SKM-1 (cell line): Measurements from ENCODE around the gene ZNF555.
"Not testable (repeated sequence)": the region's sequence is repeated elsewhere in the genome, so short reads cannot be mapped to it uniquely, and the experiment has no call there.

ENCODE experiments used
- DNase-seq: peaks from one replicate; lab custom pipeline; 2025; ENCODE audit not compliant: unreplicated experiment; lab: John Stamatoyannopoulos, UW

The ZNF555 gene

DNA sequence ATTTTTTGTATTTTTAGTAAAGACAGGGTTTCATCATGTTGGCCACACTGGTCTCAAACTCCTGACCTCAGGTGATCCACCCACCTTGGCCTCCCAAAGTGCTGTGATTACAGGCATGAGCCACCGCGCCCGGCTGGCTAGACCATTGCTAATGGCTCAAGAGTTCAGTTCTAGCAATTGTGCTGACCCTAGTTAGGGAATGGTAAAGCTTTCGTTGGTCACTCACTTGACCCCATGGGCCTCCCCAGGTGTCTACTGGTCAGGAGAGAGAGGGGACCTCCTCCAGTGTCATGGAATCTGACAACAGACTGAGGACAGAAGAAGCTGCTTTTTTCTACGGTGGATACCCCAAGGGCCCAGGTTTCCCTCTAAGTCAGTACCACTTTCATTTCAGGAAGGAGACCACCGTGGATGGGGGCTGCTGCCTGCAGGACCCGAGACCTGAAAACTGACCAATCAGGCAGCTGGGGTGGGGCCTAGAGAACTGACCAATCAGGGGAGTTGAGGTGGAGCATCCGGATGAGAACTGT is 25.3 kb downstream of the ZNF555 start:
- DNase-seq = no peak

DNA sequence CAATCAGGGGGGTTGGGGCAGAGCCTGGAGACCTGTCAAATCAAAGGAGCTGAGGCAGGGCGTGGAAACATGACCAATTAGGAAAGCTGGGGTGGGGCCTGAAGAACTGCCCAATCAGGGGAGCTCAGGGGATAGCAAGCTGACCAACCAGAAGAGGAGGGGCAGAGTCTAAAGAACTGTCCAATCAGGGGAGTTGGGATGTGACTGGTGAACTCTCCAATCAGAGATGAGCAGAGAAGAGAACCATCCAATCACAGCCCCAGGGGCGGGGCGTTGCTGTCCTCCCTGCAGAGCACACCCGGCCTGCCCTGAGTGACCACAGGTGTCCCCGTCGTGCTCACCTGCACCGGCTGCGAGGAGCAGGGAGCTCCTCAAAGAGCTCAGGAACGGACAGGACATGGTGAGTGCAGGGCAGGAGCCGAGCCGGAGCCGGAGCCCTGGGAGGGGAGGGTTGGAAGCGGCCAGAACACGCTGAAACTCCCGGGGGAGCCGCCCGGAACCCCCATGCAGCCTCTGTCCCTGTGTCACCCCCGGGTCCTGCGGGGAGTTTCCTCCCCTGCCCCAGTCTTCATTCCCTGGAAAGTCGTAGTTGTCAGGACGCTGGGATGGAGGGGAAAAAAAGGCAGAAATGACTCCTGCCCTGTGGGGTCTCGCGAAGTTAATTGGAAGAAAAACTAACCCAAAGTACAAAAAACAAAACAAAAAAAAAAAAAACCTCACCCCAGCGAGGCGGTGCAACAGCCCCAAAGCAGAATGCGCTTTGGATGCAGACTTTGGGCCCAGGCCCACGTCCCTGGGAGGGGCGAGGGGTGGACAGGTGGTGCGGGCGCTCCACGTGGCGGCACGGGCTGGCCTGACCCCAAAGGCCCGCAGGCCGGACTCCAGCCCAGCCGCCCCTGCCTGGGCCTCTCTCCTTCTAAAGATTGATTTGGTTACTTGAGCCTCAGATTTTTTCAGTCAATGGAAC is 26.0 kb downstream of the ZNF555 start, which contains the start of gene ZNF556:
TSS of gene ZNF556 (plus strand) at position 311 of the 967 bp plus-strand sequence. CDS start at position 398, 87 bp downstream.
- DNase-seq = no peak

DNA sequence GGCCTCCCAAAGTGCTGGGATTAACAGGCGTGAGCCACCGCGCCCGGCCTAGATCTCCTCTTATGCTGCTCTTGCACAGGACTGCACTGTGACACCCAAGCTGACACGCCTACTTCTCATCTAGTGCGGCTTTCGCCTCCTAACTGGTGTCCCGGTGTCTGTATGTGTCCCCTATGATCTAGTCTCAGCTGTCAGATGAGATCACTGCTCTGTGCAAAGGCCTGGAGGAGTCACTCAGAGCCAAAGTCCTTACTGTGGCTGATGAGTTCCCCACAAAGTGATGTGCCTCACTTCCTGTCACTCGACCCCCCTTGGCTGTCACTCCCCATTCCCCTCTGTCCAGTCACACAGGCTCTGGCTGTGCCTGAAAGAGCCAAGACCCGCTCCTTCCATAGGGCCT is 28.3 kb downstream of the ZNF555 start:
- DNase-seq = no peak

DNA sequence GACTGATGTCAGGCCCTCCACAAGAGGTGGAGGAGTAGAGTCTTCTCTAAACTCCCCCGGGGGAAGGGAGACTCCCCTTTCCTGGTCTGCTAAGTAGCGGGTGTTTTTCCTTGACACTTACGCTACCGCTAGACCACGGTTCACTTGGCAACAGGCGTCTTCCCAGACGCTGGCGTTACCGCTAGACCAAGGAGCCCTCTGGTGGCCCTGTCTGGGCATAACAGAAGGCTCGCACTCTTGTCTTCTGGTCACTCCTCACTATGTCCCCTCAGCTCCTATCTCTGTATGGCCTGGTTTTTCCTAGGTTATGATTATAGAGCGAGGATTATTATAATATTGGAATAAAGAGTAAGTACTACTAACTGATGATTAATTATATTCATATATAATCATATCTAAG is 30.9 kb downstream of the ZNF555 start:
- not testable (repeated sequence) for DNase-seq

DNA sequence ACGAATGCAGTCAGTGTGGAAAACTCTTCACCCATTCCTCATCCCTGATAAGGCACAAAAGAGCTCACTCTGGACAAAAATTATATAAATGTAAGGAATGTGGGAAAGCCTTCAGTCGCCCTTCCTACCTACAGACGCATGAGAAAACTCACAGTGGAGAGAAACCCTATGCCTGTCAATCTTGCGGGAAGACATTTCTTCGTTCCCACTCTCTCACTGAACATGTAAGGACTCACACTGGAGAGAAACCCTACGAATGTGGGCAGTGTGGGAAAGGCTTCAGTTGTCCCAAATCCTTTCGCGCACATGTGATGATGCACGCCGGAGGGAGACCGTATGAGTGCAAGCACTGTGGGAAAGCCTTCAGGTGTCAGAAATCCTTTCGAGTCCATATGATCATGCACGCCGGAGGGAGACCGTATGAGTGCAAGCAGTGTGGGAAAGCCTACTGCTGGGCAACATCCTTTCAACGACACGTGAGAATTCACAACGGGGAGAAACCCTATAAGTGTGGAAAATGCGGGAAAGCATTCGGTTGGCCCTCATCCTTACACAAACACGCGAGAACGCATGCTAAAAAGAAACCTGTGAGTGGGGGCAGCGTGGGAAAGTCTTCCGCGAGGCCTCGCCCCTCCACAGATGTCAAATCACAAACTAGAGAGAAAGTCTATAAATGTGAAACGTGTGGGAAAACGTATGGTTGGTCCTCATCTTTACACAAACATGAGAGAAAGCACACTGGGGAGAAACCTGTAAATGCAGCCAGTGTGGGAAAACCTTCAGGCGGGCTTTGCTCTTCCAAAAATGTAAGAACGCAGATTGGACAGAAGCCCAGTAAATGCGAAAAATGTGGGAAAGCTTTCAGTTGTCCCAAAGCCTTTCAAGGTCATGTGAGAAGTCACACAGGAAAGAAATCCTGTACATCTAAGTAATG is 36.4 kb downstream of the ZNF555 start:
- DNase-seq = no peak

DNA sequence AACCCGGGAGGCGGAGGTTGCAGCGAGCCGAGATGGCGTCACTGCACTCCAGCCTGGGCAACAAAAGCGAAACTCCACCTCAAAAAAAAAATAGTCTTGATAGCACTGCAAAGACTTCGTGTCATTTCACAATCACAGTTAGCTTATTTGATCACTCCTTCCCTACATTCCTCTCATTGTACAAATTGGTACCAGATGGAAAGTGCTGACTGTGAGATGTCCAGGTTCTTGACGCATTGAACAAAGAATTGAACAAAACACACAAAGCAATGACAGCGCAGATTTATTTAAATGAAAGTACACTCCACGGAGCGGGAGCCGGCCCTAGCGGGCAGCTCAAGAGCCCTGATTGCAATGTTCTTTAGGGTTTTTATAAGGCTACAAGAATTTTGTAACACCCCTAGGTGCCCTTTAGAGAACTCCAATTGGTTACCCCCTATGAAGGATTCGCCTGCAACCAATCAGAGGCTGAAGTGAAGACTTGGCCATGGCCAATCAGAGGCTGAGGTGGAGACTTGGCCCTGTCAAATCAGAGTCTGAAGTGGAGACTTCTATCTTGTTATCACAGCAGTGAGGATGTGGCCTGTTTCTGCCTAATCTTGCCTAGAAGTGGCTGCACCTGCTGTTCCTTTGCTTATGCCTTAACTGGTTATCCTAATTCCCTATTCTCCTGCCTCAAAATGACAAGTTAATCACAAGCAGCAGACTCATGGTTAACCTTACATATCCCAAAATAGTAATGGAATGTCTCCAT is 42.6 kb downstream of the ZNF555 start:
- no peak for DNase-seq

DNA sequence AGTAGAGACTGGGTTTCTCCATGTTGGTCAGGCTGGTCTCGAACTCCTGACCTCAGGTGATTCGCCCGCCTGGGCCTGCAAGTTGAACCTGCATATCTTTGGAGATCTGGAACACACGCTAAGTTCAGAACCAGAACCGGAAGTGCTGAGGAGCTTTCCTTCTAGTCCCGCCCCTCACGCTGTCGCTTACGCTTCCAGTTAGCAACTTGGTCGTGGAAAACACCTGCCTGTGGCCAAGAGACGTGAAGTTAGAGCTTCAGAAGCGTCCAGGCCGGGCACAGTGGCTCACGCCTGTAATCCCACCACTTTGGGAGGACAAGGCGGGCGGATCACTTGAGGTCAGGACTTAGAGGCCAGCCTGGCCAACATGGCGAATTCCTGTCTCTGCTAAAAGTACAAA is 44.5 kb downstream of the ZNF555 start:
- DNase-seq = no peak

DNA sequence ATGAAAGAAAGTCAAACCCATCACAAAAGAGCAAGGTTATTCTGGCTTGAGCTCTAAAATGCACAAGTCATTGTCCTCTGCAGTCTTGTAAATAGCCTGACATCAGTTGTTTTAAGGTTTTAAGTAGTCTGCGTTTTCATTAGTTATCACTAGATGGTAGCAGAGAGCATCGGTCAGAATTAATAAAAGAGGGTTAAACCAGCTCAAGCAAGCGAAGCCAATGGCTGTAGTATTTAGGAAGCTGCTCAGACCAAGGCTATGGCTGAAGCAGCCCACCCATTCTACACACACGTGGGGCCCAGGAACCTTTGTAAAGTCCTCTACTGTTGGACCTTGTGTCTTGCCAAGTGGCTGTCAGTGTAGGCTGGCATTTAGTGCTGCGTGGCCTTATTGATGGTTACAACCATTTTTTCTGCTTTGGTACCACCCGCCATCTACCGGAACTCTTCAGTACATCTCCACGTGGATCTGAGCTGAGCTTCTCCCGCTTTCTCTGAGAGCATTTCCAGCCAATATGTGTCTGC is 46.2 kb downstream of the ZNF555 start:
- peak; percentile 67 for DNase-seq

DNA sequence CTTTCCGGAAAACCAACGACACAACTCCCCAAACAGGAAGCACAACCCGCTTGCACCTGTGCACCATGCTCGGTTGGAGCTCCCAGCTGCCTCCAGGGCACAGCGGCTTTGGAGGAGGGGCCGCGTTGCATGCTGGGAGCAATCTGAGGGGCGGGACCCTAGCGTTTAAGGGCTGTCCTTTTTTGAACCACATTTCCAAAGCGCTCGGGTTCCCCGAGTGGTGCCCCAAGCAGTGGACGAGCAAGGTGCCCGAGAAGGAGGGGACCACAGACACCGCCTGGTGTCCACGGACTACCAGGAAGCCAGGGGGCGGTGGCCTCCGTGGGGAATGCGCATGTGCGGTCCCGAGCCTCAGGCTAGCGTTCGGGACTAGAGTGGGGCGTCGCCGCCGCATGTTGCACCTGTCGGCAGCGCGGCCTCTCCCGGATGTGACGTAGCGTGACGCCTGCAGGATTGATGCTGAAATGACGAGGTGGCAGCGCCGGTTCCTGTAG is 47.5 kb downstream of the ZNF555 start:
- DNase-seq = peak; percentile 34

DNA sequence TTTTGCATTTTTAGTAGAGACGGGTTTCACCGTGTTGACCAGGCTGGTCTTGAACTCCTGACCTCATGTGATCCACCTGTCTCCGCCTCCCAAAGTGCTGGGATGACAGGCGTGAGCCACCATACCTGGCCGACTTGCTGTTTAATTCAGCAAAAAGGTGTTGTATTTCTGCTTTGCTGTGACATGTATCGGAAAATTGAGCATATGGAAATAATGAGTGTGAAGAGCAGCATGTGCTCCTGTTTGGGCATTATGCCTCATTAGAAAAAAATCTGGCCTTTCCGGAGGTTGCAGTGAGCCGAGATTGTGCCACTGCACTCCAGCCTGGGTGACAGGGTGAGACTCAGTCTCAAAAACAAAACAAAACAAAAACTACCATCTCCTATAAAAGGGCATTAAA is 49.3 kb downstream of the ZNF555 start:
- DNase-seq = not testable (repeated sequence)

DNA sequence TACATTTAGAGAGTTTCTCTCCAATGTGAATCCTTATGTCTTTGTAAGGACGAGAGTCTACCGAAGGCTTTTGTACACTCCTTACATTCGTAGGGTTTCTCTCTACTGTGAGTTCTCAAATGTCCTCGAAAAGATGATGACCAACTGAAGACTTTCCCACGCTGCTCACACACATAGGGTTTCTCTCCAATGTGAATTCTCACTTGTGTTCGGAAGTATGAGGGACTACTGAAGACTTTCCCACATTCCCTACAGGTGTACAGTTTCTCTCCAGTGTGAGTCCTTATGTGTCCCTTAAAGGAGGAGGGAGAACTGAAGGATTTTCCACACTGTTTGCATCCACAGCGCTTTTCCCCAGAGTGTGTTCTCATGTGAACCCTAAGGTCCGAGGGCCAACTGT is 55.4 kb downstream of the ZNF555 start:
- no peak for DNase-seq

DNA sequence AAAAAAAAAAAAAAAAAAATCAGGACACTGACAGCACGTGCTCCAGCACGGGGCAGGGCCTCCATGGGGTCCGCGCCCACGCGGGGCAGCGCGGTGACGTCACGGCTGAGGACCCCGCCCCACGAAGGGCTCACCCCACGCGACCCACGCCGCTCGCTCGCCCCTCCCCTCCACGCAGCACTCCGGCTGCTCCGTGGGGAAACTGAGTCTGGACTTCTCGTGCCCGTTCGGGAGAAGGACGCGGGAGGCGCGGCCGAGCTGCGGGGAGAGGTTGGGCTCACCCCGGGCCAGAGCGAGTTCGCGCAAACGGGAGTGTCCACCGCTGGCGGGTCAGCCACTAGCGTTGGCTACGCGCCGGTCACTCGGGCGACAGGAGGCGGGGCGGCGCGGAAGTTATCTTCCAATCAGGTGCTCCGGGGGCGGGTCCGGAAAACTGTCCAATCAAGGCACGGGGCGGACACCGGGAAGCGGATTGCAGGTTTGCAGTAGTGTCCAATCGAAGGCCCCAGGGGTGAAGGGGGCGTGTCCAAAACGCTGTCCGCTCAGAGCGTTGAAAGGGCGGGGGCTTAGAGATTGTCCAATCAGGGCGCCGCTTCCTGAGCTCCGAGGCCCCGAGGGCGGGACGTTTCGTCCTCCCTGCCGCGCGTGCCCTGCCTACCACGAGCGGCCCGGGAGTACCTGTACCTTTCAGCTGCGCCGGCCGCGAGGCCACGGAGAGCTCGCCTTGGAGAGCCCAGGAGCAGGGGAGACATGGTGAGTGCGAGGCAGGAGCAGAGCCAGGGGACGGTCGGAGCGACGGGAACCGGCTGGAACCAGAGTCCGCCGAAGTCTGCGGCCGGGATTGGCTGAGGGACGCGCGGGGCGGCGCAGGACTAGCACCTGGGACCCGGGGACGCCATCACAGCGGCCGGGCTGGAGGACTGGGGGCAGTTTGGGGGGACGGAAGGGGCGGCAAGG is 59.3 kb downstream of the ZNF555 start, which contains the start of gene ZNF57:
TSS of gene ZNF57 (plus strand) at position 633 of the 957 bp plus-strand sequence. CDS start at position 751, 118 bp downstream.
- peak; percentile 97 for DNase-seq

DNA sequence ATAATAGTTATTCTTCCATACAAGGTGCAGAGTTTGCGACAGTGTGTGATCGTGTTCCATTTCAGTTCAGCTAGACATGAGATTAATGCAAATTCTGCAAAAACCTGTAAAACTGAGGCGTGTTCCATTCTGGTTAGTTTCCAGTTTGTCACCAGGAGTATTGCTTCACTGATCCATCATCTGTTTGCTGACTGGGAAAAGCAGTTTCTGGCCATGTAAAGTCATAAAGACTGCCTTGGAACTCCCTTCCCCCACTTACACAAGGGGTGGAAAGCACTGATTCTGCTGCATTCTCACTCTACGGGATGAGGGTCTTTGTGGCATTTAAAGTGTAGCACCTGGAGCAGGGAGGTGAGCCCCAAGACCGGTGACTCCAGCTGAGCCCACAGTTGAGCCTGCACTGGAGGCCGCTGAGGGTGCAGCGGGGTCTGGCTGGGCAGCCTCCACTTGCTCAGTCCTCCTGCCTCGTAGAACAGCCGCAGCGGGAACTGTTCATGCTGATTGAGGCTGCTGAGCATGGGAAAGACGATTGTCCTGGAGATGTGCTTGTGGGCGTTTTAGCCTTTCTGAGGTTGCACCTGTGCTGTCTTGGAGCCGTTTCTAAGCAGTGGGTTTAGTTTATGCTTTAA is 61.4 kb downstream of the ZNF555 start:
- DNase-seq = no peak

DNA sequence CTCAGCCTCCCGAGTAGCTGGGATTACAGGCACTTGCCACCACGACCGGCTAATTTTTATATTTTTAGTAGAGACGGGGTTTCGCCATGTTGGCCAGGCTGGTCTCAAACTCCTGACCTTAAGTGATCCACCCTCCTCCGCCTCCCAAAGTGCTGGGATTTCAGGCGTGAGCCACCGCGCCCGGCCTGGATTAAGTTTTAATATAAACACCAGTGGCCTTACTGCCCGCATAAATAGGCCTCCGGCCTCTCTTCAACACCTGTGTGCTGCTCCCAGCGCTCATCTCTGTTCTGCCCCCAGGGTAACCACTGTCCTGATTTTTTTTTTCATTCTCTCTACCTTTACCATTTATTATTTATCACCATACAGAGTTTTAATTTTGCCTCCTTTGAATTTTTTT is 62.1 kb downstream of the ZNF555 start:
- not testable (repeated sequence) for DNase-seq

DNA sequence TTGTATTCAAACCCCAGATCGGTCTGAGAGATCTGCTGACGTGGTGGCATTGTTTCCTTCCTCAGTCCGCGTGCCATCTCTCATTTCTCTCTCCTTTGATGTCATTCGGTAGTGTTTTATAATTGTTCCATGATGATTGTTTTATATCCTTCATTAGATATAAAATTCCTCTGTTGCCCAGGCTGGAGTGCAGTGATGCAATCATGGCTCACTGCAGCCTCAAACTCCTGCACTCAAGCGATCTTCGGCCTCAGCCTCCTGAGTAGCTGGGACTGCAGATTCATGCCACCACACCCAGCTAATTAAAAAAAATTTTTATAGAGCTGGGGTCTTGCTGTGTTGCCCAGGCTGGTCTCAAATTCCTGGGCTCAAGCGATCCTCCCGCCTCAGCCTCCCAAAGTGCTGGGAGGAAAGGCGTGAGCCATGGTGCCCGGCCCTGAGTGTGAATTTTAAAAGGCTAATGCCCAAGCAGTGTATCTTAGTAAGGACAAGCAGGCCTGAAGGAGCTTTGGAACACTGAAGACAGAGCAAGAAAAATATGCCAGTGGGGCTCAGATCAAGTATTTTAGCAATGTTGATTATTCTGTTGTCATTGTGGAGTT is 64.7 kb downstream of the ZNF555 start:
- DNase-seq = no peak

DNA sequence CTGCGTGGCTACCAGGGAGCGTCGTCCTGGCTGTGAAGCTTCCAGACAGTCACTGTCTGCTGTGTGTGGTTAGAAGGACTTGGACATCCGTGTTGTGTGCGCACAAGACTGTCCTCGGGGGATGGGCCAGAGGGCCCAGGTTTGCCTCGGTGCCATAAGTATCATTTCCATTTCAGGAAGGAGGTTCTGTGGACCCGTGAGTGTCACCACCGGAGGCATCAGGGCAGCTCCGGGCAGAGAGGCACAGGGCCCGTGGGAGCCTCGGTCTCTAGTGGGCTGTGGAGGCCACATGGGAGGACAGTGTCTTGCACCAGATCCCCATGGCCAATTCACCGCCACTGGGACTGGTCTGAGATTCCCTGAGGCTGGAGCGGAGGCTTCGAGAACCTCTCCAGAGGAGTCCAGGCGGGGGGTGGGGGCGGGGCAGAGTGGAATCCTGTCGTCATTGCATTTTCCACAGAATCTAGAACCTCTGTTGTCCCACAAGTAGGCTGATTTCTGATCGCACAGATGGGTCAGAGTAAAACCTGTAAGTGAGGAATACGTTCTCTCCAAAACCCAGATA is 65.4 kb downstream of the ZNF555 start:
- DNase-seq = no peak
